GM21825 (cell line): ENCODE measurements around the gene ERCC2.

Experiments
- ATAC-seq: cut with Tn5 transposase; IDR thresholded peaks from one replicate; pipeline ENCODE4 v1.9.1; 2021; ENCODE audit warnings: mild to moderate bottlenecking, moderate library complexity; ENCODE audit not compliant: unreplicated experiment

The ERCC2 gene

GRCh38 chr19:45305421-45305820 lies 65.0 kb downstream of the ERCC2 start:
- ATAC-seq: no peak

GRCh38 chr19:45305007-45305406 lies 65.4 kb downstream of the ERCC2 start:
- ATAC-seq: no peak

DNA sequence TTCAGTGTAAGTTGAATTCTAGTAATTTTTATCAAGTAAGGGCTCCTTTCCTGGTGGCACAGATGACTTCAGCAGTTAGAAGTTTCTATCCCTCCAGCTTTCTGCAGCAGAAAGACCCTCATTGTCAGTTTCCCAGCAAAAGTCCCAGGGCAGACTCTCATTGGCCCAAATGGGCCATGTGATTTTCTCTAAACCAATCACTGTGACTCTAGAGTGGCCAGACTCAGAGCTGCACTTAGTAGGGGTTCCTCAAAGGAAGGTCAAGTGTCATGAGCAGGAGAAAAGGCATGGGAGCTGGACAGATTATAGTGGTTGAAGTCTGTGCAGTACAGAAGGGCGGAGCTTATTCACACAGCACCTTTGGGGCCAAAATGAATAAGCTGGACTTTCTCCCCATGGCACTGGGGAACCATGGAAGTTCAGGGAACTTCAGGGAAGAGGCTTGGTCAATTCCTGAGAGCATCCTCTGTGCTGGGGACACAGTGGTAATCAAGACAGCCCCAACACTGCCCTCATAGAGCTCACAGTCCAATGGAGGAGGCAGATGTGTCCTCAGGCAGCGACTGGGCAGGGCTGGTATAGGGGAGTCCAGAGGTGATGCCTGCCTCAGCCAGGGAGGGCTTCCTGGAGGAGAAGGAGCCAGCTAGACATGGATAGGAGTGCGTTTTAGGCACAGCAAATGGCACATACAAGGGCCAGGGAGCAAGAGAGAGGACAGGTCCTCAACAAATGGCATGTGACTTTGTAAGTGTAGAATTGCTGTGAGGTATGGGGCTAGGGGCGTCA lies 66.0 kb downstream of the ERCC2 start:
- no peak for ATAC-seq

DNA sequence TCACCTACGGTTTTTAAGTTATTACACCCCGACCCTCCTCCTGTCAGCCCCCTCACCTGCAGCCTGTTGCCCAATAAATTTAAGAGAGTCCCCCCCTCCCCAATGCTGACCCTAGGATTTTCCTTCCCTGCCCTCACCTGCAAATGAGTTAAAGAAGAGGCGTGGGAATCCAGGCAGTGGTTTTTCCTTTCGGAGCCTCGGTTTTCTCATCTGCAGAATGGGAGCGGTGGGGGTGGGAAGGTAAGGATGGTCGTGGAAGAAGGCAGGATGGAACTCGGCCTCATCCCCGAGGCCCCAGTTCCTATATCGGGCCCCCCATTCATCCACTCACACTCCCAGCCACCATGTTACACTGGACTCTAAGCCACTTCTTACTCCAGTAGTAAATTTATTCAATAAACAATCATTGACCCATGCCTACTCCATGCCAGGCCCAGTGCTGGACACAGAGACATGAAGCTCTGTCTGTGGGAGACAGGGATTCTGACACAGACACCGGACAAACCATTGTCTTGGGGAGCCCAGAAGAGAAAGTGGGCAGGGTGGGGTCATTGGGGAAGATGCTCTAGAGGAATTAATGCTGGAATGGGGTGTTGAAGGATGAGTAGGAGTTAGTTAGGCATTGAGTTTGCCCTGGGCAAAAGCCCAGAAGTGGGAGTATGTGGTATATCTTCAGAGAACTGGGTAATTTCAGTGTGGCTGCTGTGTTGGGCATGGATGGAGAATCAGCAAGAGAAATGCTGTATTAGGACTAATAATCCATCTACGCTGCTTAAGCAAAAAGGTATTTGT lies 66.9 kb downstream of the ERCC2 start:
- no peak for ATAC-seq

DNA sequence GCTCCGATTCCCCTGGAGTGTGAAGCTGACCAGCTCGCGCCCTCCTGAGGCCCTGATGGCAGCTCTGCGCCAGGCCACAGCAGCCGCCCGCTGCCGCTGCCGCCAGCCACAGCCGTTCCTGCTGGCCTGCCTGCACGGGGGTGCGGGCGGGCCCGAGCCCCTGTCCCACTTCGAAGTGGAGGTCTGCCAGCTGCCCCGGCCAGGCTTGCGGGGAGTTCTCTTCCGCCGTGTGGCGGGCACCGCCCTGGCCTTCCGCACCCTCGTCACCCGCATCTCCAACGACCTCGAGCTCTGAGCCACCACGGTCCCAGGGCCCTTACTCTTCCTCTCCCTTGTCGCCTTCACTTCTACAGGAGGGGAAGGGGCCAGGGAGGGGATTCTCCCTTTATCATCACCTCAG lies 68.0 kb downstream of the ERCC2 start:
- ATAC-seq: no peak
